Ammon's horn (tissue), 1 donor: Measurements from ENCODE around the gene KCNH5.
"Not testable (repeated sequence)": the region's sequence is repeated elsewhere in the genome, so short reads cannot be mapped to it uniquely, and the experiment has no call there.

ENCODE experiments used
- DNase-seq: peaks from one replicate; pipeline ENCODE4 v3.0.0-alpha.2; 2016; ENCODE audit warnings: low spot score

The KCNH5 gene

GRCh38 chr14:62882967-62883366, 162.3 kb downstream of the KCNH5 start:
- DNase-seq, result no peak

- DNase-seq, result no peak
Observed at GRCh38 chr14:62866376-62866775, 178.9 kb downstream of the KCNH5 start.

- DNase-seq, result no peak
Observed at GRCh38 chr14:62864588-62864987, 180.7 kb downstream of the KCNH5 start.

GRCh38 chr14:62858011-62858410, 187.2 kb downstream of the KCNH5 start:
- DNase-seq, result not testable (repeated sequence)

- no peak for DNase-seq
Observed at GRCh38 chr14:62854951-62855350, 190.3 kb downstream of the KCNH5 start.

- no peak for DNase-seq
Observed at GRCh38 chr14:62847168-62847567, 198.1 kb downstream of the KCNH5 start.

- no peak for DNase-seq
Observed at GRCh38 chr14:62844546-62844945, 200.7 kb downstream of the KCNH5 start.

GRCh38 chr14:62824086-62824485, 221.2 kb downstream of the KCNH5 start:
- DNase-seq, result no peak

GRCh38 chr14:62819931-62820330, 225.3 kb downstream of the KCNH5 start:
- DNase-seq, result no peak

- no peak for DNase-seq
Observed at GRCh38 chr14:62807636-62808035, 237.6 kb downstream of the KCNH5 start.

- no peak for DNase-seq
Observed at GRCh38 chr14:62800577-62800976, 244.7 kb downstream of the KCNH5 start.

- DNase-seq, result no peak
Observed at GRCh38 chr14:62796431-62796830, 248.8 kb downstream of the KCNH5 start.

GRCh38 chr14:62792578-62792977, 252.7 kb downstream of the KCNH5 start:
- no peak for DNase-seq

GRCh38 chr14:62781328-62781727, 263.9 kb downstream of the KCNH5 start:
- DNase-seq, result not testable (repeated sequence)

- DNase-seq, result no peak
Observed at GRCh38 chr14:62778852-62779251, 266.4 kb downstream of the KCNH5 start.

- DNase-seq, result no peak
Observed at GRCh38 chr14:62778310-62778709, 266.9 kb downstream of the KCNH5 start.

- DNase-seq, result peak; percentile 20
Observed at GRCh38 chr14:62777510-62777909, 267.7 kb downstream of the KCNH5 start.

GRCh38 chr14:62776300-62776699, 269.0 kb downstream of the KCNH5 start:
- DNase-seq, result no peak

GRCh38 chr14:62768753-62769152, 276.5 kb downstream of the KCNH5 start:
- no peak for DNase-seq

- no peak for DNase-seq
Observed at GRCh38 chr14:62763951-62764350, 281.3 kb downstream of the KCNH5 start.

GRCh38 chr14:62759796-62760195, 285.5 kb downstream of the KCNH5 start:
- DNase-seq, result no peak

GRCh38 chr14:62746881-62747280, 298.4 kb downstream of the KCNH5 start:
- DNase-seq, result not testable (repeated sequence)

- no peak for DNase-seq
Observed at GRCh38 chr14:62745496-62745895, 299.8 kb downstream of the KCNH5 start.

- no peak for DNase-seq
Observed at GRCh38 chr14:62743560-62743959, 301.7 kb downstream of the KCNH5 start.

- DNase-seq, result no peak
Observed at GRCh38 chr14:62743118-62743517, 302.1 kb downstream of the KCNH5 start.
